ENCODE data around the gene MIPOL1.
"Not testable (repeated sequence)": the region's sequence is repeated elsewhere in the genome, so short reads cannot be mapped to it uniquely, and the experiment has no call there.

MIPOL1 gene

DNA sequence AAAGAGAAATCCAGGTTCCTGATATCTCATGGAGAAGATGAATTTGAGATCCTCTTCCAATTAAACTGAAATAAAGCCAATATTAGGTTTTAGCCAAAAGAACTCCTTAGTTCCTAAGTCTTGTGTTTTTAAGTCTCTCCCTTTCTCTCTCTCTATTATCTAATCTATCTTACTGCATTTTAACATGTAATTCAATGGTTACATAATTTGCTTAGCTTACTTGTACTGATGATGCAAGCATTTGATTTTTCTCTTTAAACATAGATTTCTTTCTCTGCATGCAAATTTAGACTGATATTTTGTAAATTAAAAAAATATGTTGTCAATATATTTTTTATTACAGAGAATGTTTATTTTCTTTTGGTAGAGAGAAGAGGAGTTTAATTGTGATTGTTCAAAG lies 78.2 kb downstream of the MIPOL1 start:
- DNase-seq (ENCODE audit: extremely low read depth, low read depth), result no peak
- TF ChIP-seq, protein P1, sequence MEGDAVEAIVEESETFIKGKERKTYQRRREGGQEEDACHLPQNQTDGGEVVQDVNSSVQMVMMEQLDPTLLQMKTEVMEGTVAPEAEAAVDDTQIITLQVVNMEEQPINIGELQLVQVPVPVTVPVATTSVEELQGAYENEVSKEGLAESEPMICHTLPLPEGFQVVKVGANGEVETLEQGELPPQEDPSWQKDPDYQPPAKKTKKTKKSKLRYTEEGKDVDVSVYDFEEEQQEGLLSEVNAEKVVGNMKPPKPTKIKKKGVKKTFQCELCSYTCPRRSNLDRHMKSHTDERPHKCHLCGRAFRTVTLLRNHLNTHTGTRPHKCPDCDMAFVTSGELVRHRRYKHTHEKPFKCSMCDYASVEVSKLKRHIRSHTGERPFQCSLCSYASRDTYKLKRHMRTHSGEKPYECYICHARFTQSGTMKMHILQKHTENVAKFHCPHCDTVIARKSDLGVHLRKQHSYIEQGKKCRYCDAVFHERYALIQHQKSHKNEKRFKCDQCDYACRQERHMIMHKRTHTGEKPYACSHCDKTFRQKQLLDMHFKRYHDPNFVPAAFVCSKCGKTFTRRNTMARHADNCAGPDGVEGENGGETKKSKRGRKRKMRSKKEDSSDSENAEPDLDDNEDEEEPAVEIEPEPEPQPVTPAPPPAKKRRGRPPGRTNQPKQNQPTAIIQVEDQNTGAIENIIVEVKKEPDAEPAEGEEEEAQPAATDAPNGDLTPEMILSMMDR (IDR thresholded peaks at IDR 0.05; ENCODE audit: low read depth, low read length), result no peak

DNA sequence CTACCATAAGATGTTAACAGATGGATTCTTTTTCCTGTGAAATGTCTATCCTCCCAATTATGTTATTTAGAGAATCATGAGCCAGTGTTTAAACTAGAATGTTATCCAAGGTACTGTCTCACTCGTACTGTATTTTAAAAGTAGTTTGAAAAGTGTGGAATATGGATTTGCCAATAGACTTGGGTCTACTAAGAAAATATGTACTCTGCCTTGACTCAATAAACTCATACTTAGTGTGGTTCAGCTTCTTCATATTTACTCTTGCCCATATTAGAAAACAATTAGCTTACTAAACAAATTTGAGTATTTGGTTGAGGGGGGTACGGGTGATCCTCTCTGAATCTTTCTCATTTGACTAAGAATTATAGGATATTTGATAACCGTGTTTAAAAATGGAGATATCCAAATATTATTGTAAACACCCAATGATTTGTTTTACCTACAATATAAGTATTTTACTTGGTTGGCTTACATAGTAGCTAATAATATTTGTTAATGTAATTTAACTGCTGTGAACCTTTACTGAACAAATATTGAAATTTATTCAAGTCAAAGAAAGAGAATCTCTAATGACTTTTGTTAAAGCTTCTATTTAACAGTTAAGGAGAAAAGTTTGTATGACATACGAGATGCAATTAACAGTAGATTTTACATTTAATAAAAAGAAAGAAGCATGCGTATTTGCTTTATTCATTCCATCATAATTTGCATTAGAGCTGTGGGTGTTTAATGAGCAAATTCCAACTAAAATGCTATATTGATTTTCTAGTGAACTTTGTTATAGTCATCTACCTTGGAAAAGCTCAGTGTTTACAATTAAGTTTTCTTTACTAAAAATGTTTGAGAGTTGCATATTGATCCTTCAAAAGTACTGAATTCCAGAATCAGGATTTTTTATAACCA lies 81.2 kb downstream of the MIPOL1 start:
- DNase-seq (ENCODE audit: extremely low read depth, low read depth), result no peak
- TF ChIP-seq, protein P1 (IDR thresholded peaks at IDR 0.05; ENCODE audit: low read depth, low read length), result no peak

DNA sequence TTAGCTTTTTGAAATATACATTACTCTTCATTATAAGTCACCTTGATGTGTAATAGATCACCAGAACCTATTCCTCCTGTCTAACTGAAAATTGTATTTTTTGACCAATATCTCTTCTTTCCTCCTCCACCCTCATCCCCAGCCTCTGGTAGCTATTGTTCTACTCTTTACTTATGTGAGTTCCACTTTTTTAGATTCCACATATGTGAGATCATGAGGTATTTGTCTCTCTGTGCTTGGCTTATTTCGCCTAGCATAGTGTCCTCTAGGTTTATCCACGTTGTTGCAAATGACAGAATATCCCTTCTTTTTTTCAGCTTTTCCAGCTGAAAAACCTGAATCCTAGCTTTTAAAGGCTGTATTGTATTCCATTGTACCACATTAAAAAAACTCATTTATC lies 82.1 kb downstream of the MIPOL1 start:
- DNase-seq (ENCODE audit: extremely low read depth, low read depth), result no peak
- TF ChIP-seq, protein P1 (IDR thresholded peaks at IDR 0.05; ENCODE audit: low read depth, low read length), result no peak

DNA sequence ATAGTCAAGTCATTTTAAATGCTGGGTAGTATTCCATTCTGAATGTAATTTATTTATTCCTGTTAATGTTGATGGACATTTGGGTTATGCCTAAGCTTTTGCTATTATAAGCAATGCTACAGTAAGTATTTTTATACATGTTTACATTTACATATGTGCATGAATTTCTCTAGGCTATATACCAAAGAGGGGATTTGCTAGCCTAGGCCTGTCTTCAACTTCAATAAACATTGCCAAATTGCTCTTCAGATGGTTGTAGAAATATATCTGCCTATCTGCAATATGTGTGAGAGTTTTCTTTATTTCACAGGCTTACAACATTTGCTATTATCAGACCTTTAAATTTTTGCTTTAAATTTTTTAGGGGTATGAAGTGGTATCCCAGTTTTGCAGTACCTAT lies 87.0 kb downstream of the MIPOL1 start:
- TF ChIP-seq, protein P1 (IDR thresholded peaks at IDR 0.05; ENCODE audit: low read depth, low read length), result no peak
- DNase-seq (ENCODE audit: extremely low read depth, low read depth), result no peak

DNA sequence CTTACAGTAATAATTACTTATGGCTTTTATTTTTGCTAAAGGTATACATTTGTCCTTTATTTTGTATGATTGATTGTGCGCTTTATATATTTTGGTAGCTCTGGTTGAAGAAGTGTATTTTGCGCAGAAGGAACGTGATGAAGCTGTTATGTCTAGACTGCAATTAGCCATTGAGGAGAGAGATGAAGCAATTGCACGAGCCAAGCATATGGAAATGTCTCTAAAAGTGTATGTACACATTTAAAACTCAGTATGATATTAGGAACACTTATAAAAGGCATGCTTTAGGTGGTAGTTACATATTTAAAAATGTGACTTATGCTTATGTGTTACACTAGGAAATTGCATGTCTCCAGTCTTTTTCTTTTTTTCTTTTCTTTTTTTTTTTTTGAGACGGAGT lies 87.5 kb downstream of the MIPOL1 start:
- TF ChIP-seq, protein P1 (IDR thresholded peaks at IDR 0.05; ENCODE audit: low read depth, low read length), result no peak
- no peak for DNase-seq (ENCODE audit: extremely low read depth, low read depth)

DNA sequence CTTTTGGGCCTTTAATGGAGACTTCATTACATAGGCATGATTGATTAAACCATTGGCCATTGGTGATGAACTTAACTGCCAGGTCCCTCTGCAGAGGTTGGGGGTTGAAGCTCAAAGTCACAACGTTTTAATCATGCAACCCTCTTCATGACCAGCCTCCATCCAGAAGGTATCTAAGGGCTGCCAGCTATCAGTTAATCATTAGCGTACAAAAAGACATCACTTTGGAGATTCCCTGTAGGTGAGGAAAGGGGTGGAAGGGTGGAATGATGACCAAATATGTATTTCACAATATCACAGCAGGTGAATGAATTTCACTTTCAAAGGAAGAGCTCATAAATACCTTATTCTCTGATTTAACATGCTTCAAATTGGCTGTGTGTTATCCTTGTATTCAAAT lies 92.0 kb downstream of the MIPOL1 start:
- no peak for DNase-seq (ENCODE audit: extremely low read depth, low read depth)
- TF ChIP-seq, protein P1 (IDR thresholded peaks at IDR 0.05; ENCODE audit: low read depth, low read length), result no peak

DNA sequence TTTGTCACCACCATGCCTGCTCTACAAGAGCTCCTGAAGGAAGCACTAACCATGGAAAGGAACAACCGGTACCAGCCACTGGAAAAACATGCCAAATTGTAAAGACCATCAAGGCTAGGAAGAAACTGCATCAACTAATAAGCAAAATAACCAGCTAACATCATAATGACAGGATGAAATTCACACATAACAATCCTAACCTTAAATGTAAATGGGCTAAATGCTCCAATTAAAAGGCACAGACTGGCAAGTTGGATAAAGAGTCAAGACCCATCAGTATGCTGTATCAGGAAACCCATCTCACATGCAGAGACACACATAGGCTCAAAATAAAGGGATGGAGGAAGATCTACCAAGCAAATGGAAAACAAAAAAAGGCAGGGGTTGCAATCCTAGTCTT lies 97.5 kb downstream of the MIPOL1 start:
- DNase-seq (ENCODE audit: extremely low read depth, low read depth), result not testable (repeated sequence)

DNA sequence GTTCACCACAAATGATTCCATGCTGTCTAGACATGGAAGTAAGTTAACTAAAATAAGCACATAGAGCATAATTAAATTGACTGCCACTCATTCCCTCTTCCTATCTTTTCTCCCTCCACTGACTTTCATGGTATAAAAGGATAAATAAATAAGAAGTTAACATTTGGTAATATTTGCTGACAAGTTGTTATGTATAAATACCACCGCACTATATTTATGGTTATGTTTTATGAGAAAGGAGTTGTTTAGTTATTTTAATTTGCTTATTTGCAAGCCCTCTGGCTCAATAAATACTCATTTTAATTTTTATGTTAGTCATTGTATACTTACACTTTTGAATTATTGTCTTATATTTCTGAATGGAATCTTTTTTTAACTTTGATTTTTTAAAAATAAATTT lies 113.5 kb downstream of the MIPOL1 start:
- no peak for DNase-seq (ENCODE audit: extremely low read depth, low read depth)
- TF ChIP-seq, protein P1 (IDR thresholded peaks at IDR 0.05; ENCODE audit: low read depth, low read length), result no peak
